Neural progenitor cell (in vitro differentiated cells): Measurements from ENCODE around the gene SDK1. TPM values are rescaled to one million over a fixed set of nuclear protein-coding genes. Genes with fewer than 3 reads are reported as not detected.

Source experiments
- DNase-seq: peaks from one replicate; pipeline ENCODE4 v3.0.0-alpha.2; 2016; ENCODE audit warnings: low spot score
- H2AFZ ChIP-seq: fragments of 200-600 bp; sonication (generic); replicated peaks from 2 replicates; pipeline ENCODE4 v1.6.1; 2016; ENCODE audit warnings: antibody characterized with exemption
- H3F3A ChIP-seq: fragments of 200-600 bp; sonication (generic); 2 replicates; pipeline ENCODE4 v1.6.1; 2016; ENCODE audit warnings: antibody characterized with exemption, low read depth
- H3K27ac ChIP-seq: fragments of 200-600 bp; sonication (generic); 2 replicates; pipeline ENCODE4 v1.5.1; 2016; ENCODE audit warnings: mild to moderate bottlenecking
- H3K27me3 ChIP-seq: fragments of 200-600 bp; sonication (generic); 2 replicates; pipeline ENCODE4 v1.6.1; 2016; ENCODE audit warnings: mild to moderate bottlenecking, moderate library complexity
- H3K36me3 ChIP-seq: fragments of 200-600 bp; sonication (generic); 2 replicates; pipeline ENCODE4 v1.5.1; 2016
- H3K4me1 ChIP-seq: fragments of 200-600 bp; sonication (generic); 2 replicates; pipeline ENCODE4 v1.6.1; 2016; ENCODE audit warnings: mixed run types
- H3K4me2 ChIP-seq: fragments of 200-600 bp; sonication (generic); 2 replicates; pipeline ENCODE4 v1.6.1; 2016
- H3K4me3 ChIP-seq: fragments of 200-600 bp; sonication (generic); 2 replicates; pipeline ENCODE4 v1.5.1; 2016
- H3K79me2 ChIP-seq: fragments of 200-600 bp; sonication (generic); 2 replicates; pipeline ENCODE4 v1.6.1; 2016; ENCODE audit warnings: low read depth
- H3K9ac ChIP-seq: fragments of 200-600 bp; sonication (generic); 2 replicates; pipeline ENCODE4 v1.6.1; 2016
- H3K9me3 ChIP-seq: fragments of 200-600 bp; sonication (generic); 2 replicates; pipeline ENCODE4 v1.5.1; 2016; ENCODE audit warnings: low read depth
- H4K20me1 ChIP-seq: fragments of 200-600 bp; sonication (generic); 2 replicates; pipeline ENCODE4 v1.6.1; 2016; ENCODE audit warnings: low read depth
- H3K27ac Mint-ChIP-seq: 3 replicates; pipeline ENCODE4 v1.8.0; 2021; ENCODE audit warnings: mixed read lengths
- H3K27me3 Mint-ChIP-seq: 2 replicates; pipeline ENCODE4 v1.8.0; 2022; ENCODE audit warnings: low read depth, mild to moderate bottlenecking, inconsistent platforms, moderate library complexity, mixed read lengths; ENCODE audit not compliant: insufficient read depth
- H3K36me3 Mint-ChIP-seq: 3 replicates; pipeline ENCODE4 v1.8.0; 2021; ENCODE audit warnings: mixed read lengths
- H3K4me1 Mint-ChIP-seq: 3 replicates; pipeline ENCODE4 v1.8.0; 2021; ENCODE audit warnings: mixed read lengths
- H3K4me3 Mint-ChIP-seq: 3 replicates; pipeline ENCODE4 v1.8.0; 2021; ENCODE audit warnings: mild to moderate bottlenecking, moderate library complexity, mixed read lengths
- H3K9me3 Mint-ChIP-seq: 3 replicates; pipeline ENCODE4 v1.8.0; 2020; ENCODE audit warnings: mixed read lengths
- EZH2 ChIP-seq: fragments of 200-600 bp; sonication (generic); IDR thresholded peaks from 2 replicates; pipeline ENCODE4 v1.6.1; 2017; ENCODE audit warnings: antibody characterized with exemption, mild to moderate bottlenecking, moderate library complexity
- EZH2phosphoT487 ChIP-seq: fragments of 200-600 bp; sonication (generic); IDR thresholded peaks from 2 replicates; pipeline ENCODE4 v1.6.1; 2017; ENCODE audit warnings: antibody characterized with exemption
- total RNA-seq: library from RNA; depleted of rRNA; stranded (reverse); fragments of >200 nt; gene quantifications from 2 replicates; pipeline ENCODE4 v1.2.3, GENCODE V29; 2015; ENCODE audit warnings: low replicate concordance
- TF ChIP-seq, protein P1 (sequence below): fragments of 200-600 bp; sonication (generic); IDR thresholded peaks from 2 replicates; pipeline ENCODE4 v1.5.1; 2017; ENCODE audit warnings: antibody characterized with exemption, mild to moderate bottlenecking

SDK1 gene
- total RNA-seq, 1 donor from 2014 or later = 4.9 TPM

GRCh38 chr7:4080954-4081353, 779.9 kb downstream of the SDK1 start:
- DNase-seq = no peak
- no peak overlapping the region for H3K4me2 ChIP-seq

GRCh38 chr7:4083513-4083912, 782.5 kb downstream of the SDK1 start:
- Mint-ChIP-seq H3K9me3 (peaks cover 6% of the 10 kb centered on the region), H3K4me3 (no peak overlapping the region), H3K4me1 (peaks cover 11% of the 10 kb centered on the region), H3K27ac (no peak overlapping the region), H3K36me3 (peaks cover 12% of the 10 kb centered on the region), H3K27me3 (no peaks in the 10 kb centered on the region)
- Histone ChIP-seq H3K36me3 (no peaks in the 10 kb centered on the region), H3K27me3 (no peaks in the 10 kb centered on the region), H3K4me3 (no peak overlapping the region), H2AFZ (no peak overlapping the region), H3F3A (no peaks in the 10 kb centered on the region), H3K27ac (no peak overlapping the region), H3K79me2 (no peaks in the 10 kb centered on the region), H3K9me3 (no peaks in the 10 kb centered on the region), H3K4me2 (no peak overlapping the region), H4K20me1 (no peaks in the 10 kb centered on the region), H3K4me1 (no peaks in the 10 kb centered on the region), H3K9ac (no peak overlapping the region)
- no peak for TF ChIP-seq EZH2
- TF ChIP-seq, protein P1, sequence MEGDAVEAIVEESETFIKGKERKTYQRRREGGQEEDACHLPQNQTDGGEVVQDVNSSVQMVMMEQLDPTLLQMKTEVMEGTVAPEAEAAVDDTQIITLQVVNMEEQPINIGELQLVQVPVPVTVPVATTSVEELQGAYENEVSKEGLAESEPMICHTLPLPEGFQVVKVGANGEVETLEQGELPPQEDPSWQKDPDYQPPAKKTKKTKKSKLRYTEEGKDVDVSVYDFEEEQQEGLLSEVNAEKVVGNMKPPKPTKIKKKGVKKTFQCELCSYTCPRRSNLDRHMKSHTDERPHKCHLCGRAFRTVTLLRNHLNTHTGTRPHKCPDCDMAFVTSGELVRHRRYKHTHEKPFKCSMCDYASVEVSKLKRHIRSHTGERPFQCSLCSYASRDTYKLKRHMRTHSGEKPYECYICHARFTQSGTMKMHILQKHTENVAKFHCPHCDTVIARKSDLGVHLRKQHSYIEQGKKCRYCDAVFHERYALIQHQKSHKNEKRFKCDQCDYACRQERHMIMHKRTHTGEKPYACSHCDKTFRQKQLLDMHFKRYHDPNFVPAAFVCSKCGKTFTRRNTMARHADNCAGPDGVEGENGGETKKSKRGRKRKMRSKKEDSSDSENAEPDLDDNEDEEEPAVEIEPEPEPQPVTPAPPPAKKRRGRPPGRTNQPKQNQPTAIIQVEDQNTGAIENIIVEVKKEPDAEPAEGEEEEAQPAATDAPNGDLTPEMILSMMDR = no peak
- TF ChIP-seq EZH2phosphoT487 = no peak
- DNase-seq = no peak

More at GRCh38 chr7:4080954-4081353, 779.9 kb downstream of the SDK1 start:
- Mint-ChIP-seq H3K9me3 (peaks cover 13% of the 10 kb centered on the region), H3K27ac (no peak overlapping the region), H3K36me3 (peaks cover 29% of the 10 kb centered on the region), H3K4me3 (no peak overlapping the region), H3K27me3 (no peaks in the 10 kb centered on the region), H3K4me1 (peaks cover 11% of the 10 kb centered on the region)
- no peak overlapping the region for H3K4me3 ChIP-seq
- no peaks in the 10 kb centered on the region for H3K4me1 ChIP-seq
- no peaks in the 10 kb centered on the region for H3F3A ChIP-seq
- no peak overlapping the region for H3K27ac ChIP-seq
- H3K79me2 ChIP-seq = no peaks in the 10 kb centered on the region
- H3K9ac ChIP-seq = no peak overlapping the region
- H4K20me1 ChIP-seq = no peaks in the 10 kb centered on the region
- H3K36me3 ChIP-seq = no peaks in the 10 kb centered on the region
- no peaks in the 10 kb centered on the region for H3K9me3 ChIP-seq
- TF ChIP-seq EZH2 (no peak), EZH2phosphoT487 (no peak)
- no peaks in the 10 kb centered on the region for H3K27me3 ChIP-seq
- no peak overlapping the region for H2AFZ ChIP-seq

GRCh38 chr7:4084271-4084670, 783.2 kb downstream of the SDK1 start:
- Histone ChIP-seq H3F3A (no peaks in the 10 kb centered on the region), H3K27me3 (no peaks in the 10 kb centered on the region)
- H3K27ac Mint-ChIP-seq = no peak overlapping the region

More at GRCh38 chr7:4084271-4084670, 783.2 kb downstream of the SDK1 start:
- peaks cover 11% of the 10 kb centered on the region for H3K4me1 Mint-ChIP-seq
- no peak for TF ChIP-seq EZH2phosphoT487
- TF ChIP-seq, protein P1 = no peak
- TF ChIP-seq EZH2 = no peak
- Histone ChIP-seq H3K9ac (no peak overlapping the region), H3K79me2 (no peaks in the 10 kb centered on the region), H3K4me1 (no peaks in the 10 kb centered on the region), H4K20me1 (no peaks in the 10 kb centered on the region), H3K9me3 (no peaks in the 10 kb centered on the region), H3K27ac (no peak overlapping the region), H2AFZ (no peak overlapping the region), H3K4me3 (no peak overlapping the region), H3K4me2 (no peak overlapping the region), H3K36me3 (no peaks in the 10 kb centered on the region)
- no peak for DNase-seq
- peaks cover 9% of the 10 kb centered on the region for H3K36me3 Mint-ChIP-seq
- no peak overlapping the region for H3K4me3 Mint-ChIP-seq
- peaks cover 3% of the 10 kb centered on the region for H3K9me3 Mint-ChIP-seq
- H3K27me3 Mint-ChIP-seq = no peaks in the 10 kb centered on the region
